HCT116 (cell line): ENCODE data around the gene NAALADL2. TPM values are rescaled to one million over a fixed set of nuclear protein-coding genes. Genes with fewer than 3 reads are reported as not detected.

ENCODE experiments used
- ATAC-seq: fragments of 200-7000 bp; cut with Tn5 transposase; 2 replicates; pipeline ENCODE4 v1.9.1; 2020; ENCODE audit warnings: mild to moderate bottlenecking, moderate library complexity
- BruUV-seq: library from RNA; stranded (reverse); fragments of 400-500 nt; replicated peaks from 2 replicates; lab custom pipeline; 2021; lab: Mats Ljungman, UMichigan
- CTCF ChIA-PET: fragments of 300-600 bp; sonication (Branson Sonifier 250); formaldehyde crosslinking; loops from one replicate; lab custom pipeline; 2021; ENCODE audit warnings: antibody characterized with exemption; lab: Charles Lee
- POLR2A ChIA-PET: fragments of 300-600, 350-600 bp; sonication (Branson Sonifier 250); formaldehyde crosslinking; loops from one replicate; lab custom pipeline; 2021; ENCODE audit warnings: antibody characterized with exemption; lab: Charles Lee
- RAD21 ChIA-PET, 2 experiments: fragments of 300-600 bp; sonication (Branson Sonifier 250); formaldehyde crosslinking; loops; one replicate each; lab custom pipeline; 2023; ENCODE audit warnings: low total read pairs in 2 of 2; ENCODE audit not compliant: uncharacterized antibody in 2 of 2, unreplicated experiment in 2 of 2, low non-redundant PET in 1 of 2; lab: Charles Lee
- DNase-seq: peaks from one replicate; pipeline ENCODE4 v3.0.0-alpha.2; 2010; ENCODE audit warnings: low read depth, low spot score
- H2AFZ ChIP-seq: fragments of 200-600 bp; shearing (Covaris generic), sonication (generic); 2 replicates; pipeline ENCODE4 v1.6.1; 2017; ENCODE audit warnings: low read depth, mixed run types, mixed read lengths, antibody characterized with exemption, low read length; ENCODE audit not compliant: poor library complexity, severe bottlenecking
- H3K27ac ChIP-seq: 2 replicates; pipeline ENCODE4 v1.5.1; 2012; ENCODE audit warnings: low read depth, low read length
- H3K27me3 ChIP-seq: fragments of 200-600 bp; sonication (generic); 2 replicates; pipeline ENCODE4 v1.6.1; 2016; ENCODE audit warnings: mixed run types, low read length, mixed read lengths; ENCODE audit not compliant: insufficient read depth
- H3K36me3 ChIP-seq, 2 experiments: fragments of 200-500 bp in 1 of 2; fragments of 200-600 bp in 1 of 2; sonication (Bioruptor generic) in 1 of 2; sonication (generic) in 1 of 2; 2 replicates each; pipeline versions ENCODE4 v1.5.1 to v1.6.1; 2014 to 2016; ENCODE audit warnings: low read length in 2 of 2, inconsistent platforms in 1 of 2, mixed read lengths in 1 of 2, mixed run types in 1 of 2; ENCODE audit not compliant: insufficient read depth in 2 of 2, control insufficient read depth in 1 of 2
- H3K4me1 ChIP-seq, 2 experiments: fragments of 200-600 bp in 1 of 2; sonication (generic) in 1 of 2; 2 replicates each; pipeline versions ENCODE4 v1.5.1 to v1.6.1; 2012 to 2017; ENCODE audit warnings: low read length in 2 of 2, inconsistent platforms in 1 of 2, mild to moderate bottlenecking in 1 of 2, mixed read lengths in 1 of 2, mixed run types in 1 of 2, moderate library complexity in 1 of 2; ENCODE audit not compliant: insufficient read depth in 2 of 2, control insufficient read depth in 1 of 2
- H3K4me2 ChIP-seq: fragments of 200-600 bp; sonication (generic); 2 replicates; pipeline ENCODE4 v1.6.1; 2017; ENCODE audit warnings: mixed run types, low read length, mixed read lengths
- H3K4me3 ChIP-seq, 2 experiments: fragments of 200-600 bp in 1 of 2; sonication (generic) in 1 of 2; replicated peaks in 1 of 2; 2 replicates each; pipeline ENCODE4 v1.5.1; 2011 to 2016; ENCODE audit warnings: low read length in 2 of 2, control low read depth in 1 of 2, low read depth in 1 of 2, mild to moderate bottlenecking in 1 of 2, mixed read lengths in 1 of 2, mixed run types in 1 of 2
- H3K79me2 ChIP-seq: fragments of 200-600 bp; sonication (generic); 2 replicates; pipeline ENCODE4 v1.6.1; 2017; ENCODE audit warnings: mild to moderate bottlenecking, mixed run types, low read length, moderate library complexity, mixed read lengths; ENCODE audit not compliant: insufficient read depth
- H3K9ac ChIP-seq: fragments of 200-600 bp; sonication (generic); 2 replicates; pipeline ENCODE4 v1.6.1; 2016; ENCODE audit warnings: low read length, mixed read lengths
- H3K9me2 ChIP-seq: fragments of 200-600 bp; sonication (generic), shearing (Covaris generic); 2 replicates; pipeline ENCODE4 v1.6.1; 2017; ENCODE audit warnings: mixed run types, mild to moderate bottlenecking, moderate library complexity; ENCODE audit not compliant: insufficient read depth
- H3K9me3 ChIP-seq, 2 experiments: fragments of 200-500 bp in 1 of 2; fragments of 200-600 bp in 1 of 2; sonication (Bioruptor generic) in 1 of 2; sonication (generic) in 1 of 2; 2 replicates each; pipeline ENCODE4 v1.6.1; 2014 to 2017; ENCODE audit warnings: low read length in 2 of 2, mixed read lengths in 2 of 2, inconsistent platforms in 1 of 2, low read depth in 1 of 2, mild to moderate bottlenecking in 1 of 2, mixed run types in 1 of 2, moderate library complexity in 1 of 2; ENCODE audit not compliant: control insufficient read depth in 1 of 2, insufficient read depth in 1 of 2
- H4K20me1 ChIP-seq: fragments of 200-600 bp; sonication (generic), shearing (Covaris generic); 2 replicates; pipeline ENCODE4 v1.6.1; 2017; ENCODE audit warnings: mixed run types, mild to moderate bottlenecking, moderate library complexity; ENCODE audit not compliant: insufficient read depth
- EGR1 ChIP-seq: IDR thresholded peaks from 2 replicates; pipeline ENCODE4 v1.6.1; 2012; ENCODE audit warnings: low read depth
- EZH2phosphoT487 ChIP-seq: fragments of 200-600 bp; IDR thresholded peaks from 2 replicates; pipeline ENCODE4 v1.6.1; 2018; ENCODE audit warnings: antibody characterized with exemption, borderline replicate concordance
- FOSL1 ChIP-seq: IDR thresholded peaks from 2 replicates; pipeline ENCODE4 v1.6.1; 2012; ENCODE audit warnings: low read depth
- POLR2A ChIP-seq: IDR thresholded peaks from 2 replicates; pipeline ENCODE4 v1.7.0; 2011; ENCODE audit warnings: borderline replicate concordance; ENCODE audit not compliant: insufficient read depth, insufficient read length; ENCODE audit errors: extremely low read depth
- POLR2AphosphoS5 ChIP-seq: IDR thresholded peaks from 2 replicates; pipeline ENCODE4 v1.6.1; 2011; ENCODE audit warnings: mild to moderate bottlenecking, low read depth, low read length, moderate library complexity
- SP1 ChIP-seq: IDR thresholded peaks from 2 replicates; pipeline ENCODE4 v1.6.1; 2012; ENCODE audit warnings: low read depth
- TCF7L2 ChIP-seq: IDR thresholded peaks from 2 replicates; pipeline ENCODE4 v1.7.0; 2011; ENCODE audit warnings: borderline replicate concordance, inconsistent platforms; ENCODE audit not compliant: insufficient read depth, insufficient read length; ENCODE audit errors: extremely low read depth
- YY1 ChIP-seq: IDR thresholded peaks from 2 replicates; pipeline ENCODE4 v1.6.1; 2011; ENCODE audit warnings: low read length, low read depth, moderate library complexity, mild to moderate bottlenecking; ENCODE audit not compliant: insufficient replicate concordance; ENCODE audit errors: extremely low read depth
- ZBTB33 ChIP-seq: IDR thresholded peaks from 2 replicates; pipeline ENCODE4 v1.6.1; 2011; ENCODE audit warnings: mild to moderate bottlenecking, low read length, moderate library complexity; ENCODE audit not compliant: insufficient replicate concordance; ENCODE audit errors: extremely low read depth
- intact Hi-C: fragments of 100-400 bp; cut with micrococcal nuclease; formaldehyde crosslinking; loops from 2 replicates; pipeline ENCODE4 v1.10.0; 2022
- total RNA-seq: library from RNA; stranded (reverse); gene quantifications from one replicate; pipeline ENCODE4 v1.2.1, GENCODE V29; 2021; ENCODE audit not compliant: unreplicated experiment
- TF ChIP-seq, protein P1 (sequence below): IDR thresholded peaks from 2 replicates; pipeline ENCODE4 v1.6.1; 2012; ENCODE audit warnings: low read depth

Gene NAALADL2
- total RNA-seq, 1 experiment from 2014 or later, result 2.9 TPM

DNA sequence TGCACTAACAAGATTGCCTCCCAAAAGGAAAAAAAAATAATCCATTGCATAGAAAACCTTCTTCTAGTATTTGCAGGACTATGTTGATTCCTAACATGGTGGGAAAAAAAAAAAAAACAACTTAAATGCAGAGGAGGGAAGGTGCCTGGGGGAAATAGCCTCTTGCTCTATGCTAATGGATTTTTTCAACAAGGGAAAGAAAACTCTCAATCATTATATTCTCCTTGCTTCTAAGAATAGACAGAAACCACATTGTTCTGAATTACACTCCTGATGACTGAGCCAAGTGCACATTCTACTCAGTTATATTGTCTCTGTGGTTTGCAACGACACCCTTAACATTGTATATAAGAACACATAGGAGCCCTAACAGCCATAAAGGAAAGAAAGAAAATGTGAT lies 760.2 kb downstream of the NAALADL2 start:
- Histone ChIP-seq H4K20me1 (no peaks in the 10 kb centered on the region), H3K9me3 (no peaks in the 10 kb centered on the region), H3K4me2 (no peak overlapping the region), H3K9ac (no peak overlapping the region), H3K4me1 (no peaks in the 10 kb centered on the region), H3K4me3 (no peak overlapping the region), H3K79me2 (no peaks in the 10 kb centered on the region), H3K27me3 (no peaks in the 10 kb centered on the region), H2AFZ (no peak overlapping the region), H3K36me3 (no peaks in the 10 kb centered on the region), H3K9me2 (no peaks in the 10 kb centered on the region), H3K27ac (no peak overlapping the region)
- intact Hi-C loops, result no loop called here
- ATAC-seq, result no peak
- ChIA-PET POLR2A (no interaction called here), CTCF (no interaction called here), RAD21 (no interaction called here)
- TF ChIP-seq TCF7L2 (no peak), ZBTB33 (no peak), YY1 (no peak), EZH2phosphoT487 (no peak), FOSL1 (no peak), EGR1 (no peak), SP1 (no peak), POLR2A (no peak), POLR2AphosphoS5 (no peak)
- TF ChIP-seq, protein P1, sequence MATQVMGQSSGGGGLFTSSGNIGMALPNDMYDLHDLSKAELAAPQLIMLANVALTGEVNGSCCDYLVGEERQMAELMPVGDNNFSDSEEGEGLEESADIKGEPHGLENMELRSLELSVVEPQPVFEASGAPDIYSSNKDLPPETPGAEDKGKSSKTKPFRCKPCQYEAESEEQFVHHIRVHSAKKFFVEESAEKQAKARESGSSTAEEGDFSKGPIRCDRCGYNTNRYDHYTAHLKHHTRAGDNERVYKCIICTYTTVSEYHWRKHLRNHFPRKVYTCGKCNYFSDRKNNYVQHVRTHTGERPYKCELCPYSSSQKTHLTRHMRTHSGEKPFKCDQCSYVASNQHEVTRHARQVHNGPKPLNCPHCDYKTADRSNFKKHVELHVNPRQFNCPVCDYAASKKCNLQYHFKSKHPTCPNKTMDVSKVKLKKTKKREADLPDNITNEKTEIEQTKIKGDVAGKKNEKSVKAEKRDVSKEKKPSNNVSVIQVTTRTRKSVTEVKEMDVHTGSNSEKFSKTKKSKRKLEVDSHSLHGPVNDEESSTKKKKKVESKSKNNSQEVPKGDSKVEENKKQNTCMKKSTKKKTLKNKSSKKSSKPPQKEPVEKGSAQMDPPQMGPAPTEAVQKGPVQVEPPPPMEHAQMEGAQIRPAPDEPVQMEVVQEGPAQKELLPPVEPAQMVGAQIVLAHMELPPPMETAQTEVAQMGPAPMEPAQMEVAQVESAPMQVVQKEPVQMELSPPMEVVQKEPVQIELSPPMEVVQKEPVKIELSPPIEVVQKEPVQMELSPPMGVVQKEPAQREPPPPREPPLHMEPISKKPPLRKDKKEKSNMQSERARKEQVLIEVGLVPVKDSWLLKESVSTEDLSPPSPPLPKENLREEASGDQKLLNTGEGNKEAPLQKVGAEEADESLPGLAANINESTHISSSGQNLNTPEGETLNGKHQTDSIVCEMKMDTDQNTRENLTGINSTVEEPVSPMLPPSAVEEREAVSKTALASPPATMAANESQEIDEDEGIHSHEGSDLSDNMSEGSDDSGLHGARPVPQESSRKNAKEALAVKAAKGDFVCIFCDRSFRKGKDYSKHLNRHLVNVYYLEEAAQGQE, result no peak
- DNase-seq, result no peak
- BruUV-seq, result no TSS peak
